ENCODE measurements around the gene SORL1.

Gene SORL1

GRCh38 chr11:121483805-121484480 is 31.8 kb downstream of the SORL1 start:
- TF ChIP-seq, protein P1, sequence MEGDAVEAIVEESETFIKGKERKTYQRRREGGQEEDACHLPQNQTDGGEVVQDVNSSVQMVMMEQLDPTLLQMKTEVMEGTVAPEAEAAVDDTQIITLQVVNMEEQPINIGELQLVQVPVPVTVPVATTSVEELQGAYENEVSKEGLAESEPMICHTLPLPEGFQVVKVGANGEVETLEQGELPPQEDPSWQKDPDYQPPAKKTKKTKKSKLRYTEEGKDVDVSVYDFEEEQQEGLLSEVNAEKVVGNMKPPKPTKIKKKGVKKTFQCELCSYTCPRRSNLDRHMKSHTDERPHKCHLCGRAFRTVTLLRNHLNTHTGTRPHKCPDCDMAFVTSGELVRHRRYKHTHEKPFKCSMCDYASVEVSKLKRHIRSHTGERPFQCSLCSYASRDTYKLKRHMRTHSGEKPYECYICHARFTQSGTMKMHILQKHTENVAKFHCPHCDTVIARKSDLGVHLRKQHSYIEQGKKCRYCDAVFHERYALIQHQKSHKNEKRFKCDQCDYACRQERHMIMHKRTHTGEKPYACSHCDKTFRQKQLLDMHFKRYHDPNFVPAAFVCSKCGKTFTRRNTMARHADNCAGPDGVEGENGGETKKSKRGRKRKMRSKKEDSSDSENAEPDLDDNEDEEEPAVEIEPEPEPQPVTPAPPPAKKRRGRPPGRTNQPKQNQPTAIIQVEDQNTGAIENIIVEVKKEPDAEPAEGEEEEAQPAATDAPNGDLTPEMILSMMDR (IDR thresholded peaks at IDR 0.05; ENCODE audit: borderline replicate concordance, insufficient read depth, low read depth, low read length) = no peak
- H3K4me3 ChIP-seq (ENCODE audit: low read depth, low read length) = no peak overlapping the region

DNA sequence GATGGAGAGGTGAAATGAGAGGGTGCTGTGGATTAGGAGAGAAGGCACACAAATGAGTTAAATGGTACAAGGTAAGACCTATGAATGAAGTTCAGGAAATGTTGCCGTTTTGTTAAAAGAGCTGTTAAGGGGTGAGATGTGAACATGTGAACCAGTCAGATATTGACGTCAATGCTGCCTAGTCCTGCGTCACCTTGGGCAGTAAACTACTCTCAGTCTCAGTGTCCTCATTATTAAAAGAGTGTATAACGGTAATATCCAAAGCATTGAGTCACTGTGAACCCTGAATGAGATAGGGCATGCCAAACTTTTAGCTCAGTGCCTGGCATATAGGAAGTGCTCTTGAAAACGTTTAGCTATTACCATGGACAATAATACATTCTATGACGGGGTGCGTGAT is 33.1 kb downstream of the SORL1 start:
- TF ChIP-seq, protein P1 (IDR thresholded peaks at IDR 0.05; ENCODE audit: borderline replicate concordance, insufficient read depth, low read depth, low read length) = no peak
- no peak overlapping the region for H3K4me3 ChIP-seq (ENCODE audit: low read depth, low read length)

- TF ChIP-seq, protein P1 (IDR thresholded peaks at IDR 0.05; ENCODE audit: borderline replicate concordance, insufficient read depth, low read depth, low read length) = no peak
- no peak overlapping the region for H3K4me3 ChIP-seq (ENCODE audit: low read depth, low read length)
Observed at GRCh38 chr11:121486054-121486453, 33.9 kb downstream of the SORL1 start.

DNA sequence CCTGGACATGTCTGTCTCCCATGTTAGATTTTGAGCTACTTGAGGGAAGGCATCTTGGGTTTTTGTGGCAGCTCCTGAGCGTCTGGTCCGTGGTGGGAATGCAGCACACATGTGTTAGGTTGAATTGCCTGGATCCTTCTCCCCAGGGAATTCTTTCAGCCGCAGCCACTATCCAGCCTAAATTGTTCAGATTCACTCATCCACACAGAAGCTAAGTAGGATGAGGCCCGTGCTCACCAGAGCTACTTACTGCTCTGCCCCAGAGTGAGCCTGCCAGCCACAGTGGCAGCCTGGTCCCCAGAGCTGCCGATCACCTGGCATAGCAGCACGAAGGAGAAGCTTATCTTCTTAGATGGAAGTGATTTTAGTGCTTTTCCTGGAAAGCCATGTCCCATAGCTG is 35.1 kb downstream of the SORL1 start:
- TF ChIP-seq, protein P1 (IDR thresholded peaks at IDR 0.05; ENCODE audit: borderline replicate concordance, insufficient read depth, low read depth, low read length) = no peak
- H3K4me3 ChIP-seq (ENCODE audit: low read depth, low read length) = no peak overlapping the region

DNA sequence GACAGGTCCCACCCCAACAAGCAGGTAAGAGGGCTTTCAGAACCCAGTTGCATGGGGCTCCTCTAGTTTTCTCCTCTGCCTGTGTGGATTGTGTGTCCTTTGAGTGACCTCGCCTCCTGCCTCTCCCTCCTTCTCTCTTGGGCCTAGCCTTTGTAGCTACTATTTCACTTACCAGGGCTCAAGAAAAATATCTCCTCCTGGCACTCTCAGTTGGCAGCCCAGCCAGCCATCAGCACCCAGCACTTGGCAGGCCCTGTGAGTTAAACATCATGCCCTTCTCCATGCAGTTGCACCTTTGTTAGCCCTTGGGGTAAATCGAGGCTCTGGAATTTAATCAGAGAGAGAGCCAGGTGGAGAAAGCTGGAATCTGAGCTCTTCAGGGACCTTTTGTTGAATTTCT is 36.1 kb downstream of the SORL1 start:
- H3K4me3 ChIP-seq (ENCODE audit: low read depth, low read length) = no peak overlapping the region
- TF ChIP-seq, protein P1 (IDR thresholded peaks at IDR 0.05; ENCODE audit: borderline replicate concordance, insufficient read depth, low read depth, low read length) = no peak

GRCh38 chr11:121488641-121489040 is 36.5 kb downstream of the SORL1 start:
- no peak overlapping the region for H3K4me3 ChIP-seq (ENCODE audit: low read depth, low read length)
- TF ChIP-seq, protein P1 (IDR thresholded peaks at IDR 0.05; ENCODE audit: borderline replicate concordance, insufficient read depth, low read depth, low read length) = no peak

DNA sequence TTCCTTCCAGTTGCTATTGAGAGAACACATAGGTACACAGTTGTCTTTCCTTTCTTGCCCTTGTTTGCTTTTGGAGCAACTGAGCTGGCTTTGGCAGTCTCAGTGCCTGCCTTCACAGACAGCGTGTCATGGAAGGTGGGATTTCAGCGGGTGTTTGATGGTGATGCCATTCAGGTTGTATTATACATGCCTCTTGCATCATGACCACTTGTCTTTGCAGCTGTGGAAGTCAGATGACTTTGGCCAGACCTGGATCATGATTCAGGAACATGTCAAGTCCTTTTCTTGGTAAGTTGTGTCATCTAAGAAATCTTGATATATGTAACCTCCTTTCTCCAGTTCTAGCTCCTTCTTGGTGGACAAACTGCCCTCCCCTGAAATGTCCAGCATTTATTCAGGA is 37.7 kb downstream of the SORL1 start:
- H3K4me3 ChIP-seq (ENCODE audit: low read depth, low read length) = no peak overlapping the region
- TF ChIP-seq, protein P1 (IDR thresholded peaks at IDR 0.05; ENCODE audit: borderline replicate concordance, insufficient read depth, low read depth, low read length) = no peak
